Measurements from ENCODE around the gene DLG1.

DNA sequence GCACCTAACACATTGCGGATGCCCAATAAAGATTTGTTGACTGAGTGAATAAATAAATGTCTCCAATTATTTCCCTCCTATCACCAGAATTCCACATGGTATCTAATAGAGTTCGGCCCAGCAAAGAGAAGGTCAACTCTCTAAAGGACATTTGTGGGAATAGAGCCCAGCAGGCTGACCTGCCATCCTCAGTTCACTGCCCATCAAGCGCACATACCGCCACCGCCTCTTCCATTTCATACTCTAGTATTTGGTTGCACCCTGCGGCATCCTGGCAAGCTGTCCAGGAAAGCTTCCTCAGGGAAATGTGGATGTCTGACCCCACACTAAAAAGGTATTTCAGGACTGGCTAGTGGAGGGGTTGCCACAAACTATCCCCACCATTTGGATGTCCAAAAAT is 29.8 kb upstream of the DLG1 start:
- TF ChIP-seq, protein P1, sequence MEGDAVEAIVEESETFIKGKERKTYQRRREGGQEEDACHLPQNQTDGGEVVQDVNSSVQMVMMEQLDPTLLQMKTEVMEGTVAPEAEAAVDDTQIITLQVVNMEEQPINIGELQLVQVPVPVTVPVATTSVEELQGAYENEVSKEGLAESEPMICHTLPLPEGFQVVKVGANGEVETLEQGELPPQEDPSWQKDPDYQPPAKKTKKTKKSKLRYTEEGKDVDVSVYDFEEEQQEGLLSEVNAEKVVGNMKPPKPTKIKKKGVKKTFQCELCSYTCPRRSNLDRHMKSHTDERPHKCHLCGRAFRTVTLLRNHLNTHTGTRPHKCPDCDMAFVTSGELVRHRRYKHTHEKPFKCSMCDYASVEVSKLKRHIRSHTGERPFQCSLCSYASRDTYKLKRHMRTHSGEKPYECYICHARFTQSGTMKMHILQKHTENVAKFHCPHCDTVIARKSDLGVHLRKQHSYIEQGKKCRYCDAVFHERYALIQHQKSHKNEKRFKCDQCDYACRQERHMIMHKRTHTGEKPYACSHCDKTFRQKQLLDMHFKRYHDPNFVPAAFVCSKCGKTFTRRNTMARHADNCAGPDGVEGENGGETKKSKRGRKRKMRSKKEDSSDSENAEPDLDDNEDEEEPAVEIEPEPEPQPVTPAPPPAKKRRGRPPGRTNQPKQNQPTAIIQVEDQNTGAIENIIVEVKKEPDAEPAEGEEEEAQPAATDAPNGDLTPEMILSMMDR (conservative IDR thresholded peaks at IDR 0.05; ENCODE audit: low read length), result no peak
- TF ChIP-seq EZH2phosphoT487 (IDR thresholded peaks at IDR 0.05; ENCODE audit: borderline replicate concordance, low read depth, low read length), result no peak
